Prostate gland (tissue), 2 donors: ENCODE results near the gene RIMBP2. TPM values are rescaled to one million over a fixed set of nuclear protein-coding genes. Genes with fewer than 3 reads are reported as not detected.

Experiments used
- DNase-seq: peaks from one replicate; pipeline ENCODE4 v3.0.0-alpha.2; 2019; ENCODE audit warnings: low spot score
- H3K27ac ChIP-seq, 2 donors: fragments of 200-600 bp; sonication (generic); 2 replicates each; pipeline ENCODE4 v1.5.1; 2017 to 2019
- H3K27me3 ChIP-seq: fragments of 200-600 bp; sonication (generic); replicated peaks from 2 replicates; pipeline ENCODE4 v1.5.1; 2019; ENCODE audit not compliant: insufficient read depth
- H3K36me3 ChIP-seq, 2 donors: fragments of 200-600 bp; sonication (generic); 1 replicate in 1 of 2; 2 replicates in 1 of 2; pipeline versions ENCODE4 v1.5.1 to v1.8.1; 2017 to 2019
- H3K4me1 ChIP-seq: fragments of 200-600 bp; sonication (generic); replicated peaks from 2 replicates; pipeline ENCODE4 v1.5.1; 2019
- H3K4me3 ChIP-seq, 2 donors: fragments of 200-600 bp; sonication (generic); 2 replicates each; pipeline ENCODE4 v1.5.1; 2017 to 2019
- H3K9me3 ChIP-seq: fragments of 200-600 bp; sonication (generic); 2 replicates; pipeline ENCODE4 v1.5.1; 2017
- CTCF ChIP-seq, 4 experiments: fragments of 200-600 bp in 2 of 4; fragments of 450-650 bp in 2 of 4; sonication (generic) in 2 of 4; IDR thresholded peaks; 1 replicate in 3 of 4; 2 replicates in 1 of 4; pipeline ENCODE4 v1.5.1; 2016 to 2019; ENCODE audit warnings: antibody characterized with exemption in 4 of 4, mild to moderate bottlenecking in 2 of 4, moderate library complexity in 2 of 4
- POLR2A ChIP-seq: fragments of 450-650 bp; IDR thresholded peaks from one replicate; pipeline ENCODE4 v1.6.1; 2016; ENCODE audit warnings: antibody characterized with exemption, mild to moderate bottlenecking
- POLR2AphosphoS5 ChIP-seq: sonication (generic); formaldehyde crosslinking; IDR thresholded peaks from one replicate; pipeline ENCODE4 v1.6.1; 2017; ENCODE audit warnings: antibody characterized with exemption
- WGBS: methylation state at CpG from one replicate; pipeline ENCODE4 v1.1.5; 2018; 5-methylcytosine and 5-hydroxymethylcytosine counted together
- intact Hi-C: fragments of 100-400 bp; cut with DNase I; formaldehyde crosslinking; loops from one replicate; pipeline ENCODE4 v1.14.2; 2022
- total RNA-seq, 2 donors: library from RNA; depleted of rRNA; stranded (reverse); fragments of >200 nt; gene quantifications; one replicate each; pipeline ENCODE4 v1.1.0, GENCODE V29; 2016

The RIMBP2 gene
- total RNA-seq, 2 donors from 2014 or later: 0.96 to 7.0 TPM

GRCh38 chr12:130764073-130764472 is 48.0 kb upstream of the RIMBP2 start:
- Histone ChIP-seq H3K27me3 (no peaks in the 10 kb centered on the region), H3K4me1 (no peaks in the 10 kb centered on the region), H3K36me3 (no peaks in the 10 kb centered on the region), H3K9me3 (no peaks in the 10 kb centered on the region), H3K4me3 (no peak overlapping the region), H3K27ac (no peak overlapping the region)
- 96% methylated on average over 4 of the region's 4 CpGs for WGBS
- DNase-seq: no peak
- intact Hi-C loops: loop anchor here (5.0 kb wide), 1 partner anchor 53 kb away; no protein-coding TSS in a partner anchor
- TF ChIP-seq POLR2AphosphoS5: no peak
- TF ChIP-seq POLR2A: no peak
- TF ChIP-seq CTCF (IDR thresholded peaks at IDR 0.05): no peak

GRCh38 chr12:130762319-130762675 is 46.2 kb upstream of the RIMBP2 start:
- Histone ChIP-seq H3K27ac (no peak overlapping the region), H3K4me3 (no peak overlapping the region), H3K9me3 (no peaks in the 10 kb centered on the region), H3K36me3 (no peaks in the 10 kb centered on the region), H3K4me1 (no peaks in the 10 kb centered on the region), H3K27me3 (no peaks in the 10 kb centered on the region)
- TF ChIP-seq POLR2AphosphoS5 (no peak), CTCF (IDR thresholded peaks at IDR 0.05) (no peak), POLR2A (no peak)
- DNase-seq: no peak
- intact Hi-C loops: loop anchor here (5.0 kb wide), 1 partner anchor 55 kb away; no protein-coding TSS in a partner anchor
- WGBS: 64% methylated on average over 10 of the region's 10 CpGs

- peak; percentile 40 for DNase-seq
Measured at GRCh38 chr12:130761537-130762318, 45.6 kb upstream of the RIMBP2 start.

GRCh38 chr12:130754234-130754901 is 38.3 kb upstream of the RIMBP2 start:
- Histone ChIP-seq H3K4me1 (no peaks in the 10 kb centered on the region), H3K4me3 (no peak overlapping the region), H3K9me3 (no peaks in the 10 kb centered on the region), H3K27me3 (no peaks in the 10 kb centered on the region), H3K36me3 (no peaks in the 10 kb centered on the region), H3K27ac (no peak overlapping the region)
- TF ChIP-seq CTCF (IDR thresholded peaks at IDR 0.05) (no peak), POLR2AphosphoS5 (no peak), POLR2A (no peak)
- intact Hi-C loops: no loop called here
- 96% methylated on average over 3 of the region's 3 CpGs for WGBS
- DNase-seq: no peak

More at GRCh38 chr12:130761537-130762318, 45.6 kb upstream of the RIMBP2 start:
- WGBS: 42% methylated on average over 22 of the region's 29 CpGs
- Histone ChIP-seq H3K36me3 (no peaks in the 10 kb centered on the region), H3K9me3 (no peaks in the 10 kb centered on the region), H3K27me3 (no peaks in the 10 kb centered on the region), H3K27ac (no peak overlapping the region), H3K4me1 (no peaks in the 10 kb centered on the region), H3K4me3 (no peak overlapping the region)
- intact Hi-C loops: loop anchor here (5.0 kb wide), 1 partner anchor 56 kb away; no protein-coding TSS in a partner anchor
- no peak for TF ChIP-seq POLR2AphosphoS5
- peak in 3 of 4 experiments; percentile 51 to 65 (median 58) for TF ChIP-seq CTCF (IDR thresholded peaks at IDR 0.05)
